GM19467 (cell line): ENCODE measurements around the gene FNTB.
"Not testable (repeated sequence)": the region's sequence is repeated elsewhere in the genome, so short reads cannot be mapped to it uniquely, and the experiment has no call there.

Experiments
- ATAC-seq: cut with Tn5 transposase; IDR thresholded peaks from one replicate; pipeline ENCODE4 v1.9.1; 2021; ENCODE audit warnings: mild to moderate bottlenecking, moderate library complexity; ENCODE audit not compliant: unreplicated experiment

FNTB gene

GRCh38 chr14:65010211-65010931, 23.7 kb downstream of the FNTB start:
- ATAC-seq = no peak

GRCh38 chr14:65011538-65011937, 24.8 kb downstream of the FNTB start:
- no peak for ATAC-seq

DNA sequence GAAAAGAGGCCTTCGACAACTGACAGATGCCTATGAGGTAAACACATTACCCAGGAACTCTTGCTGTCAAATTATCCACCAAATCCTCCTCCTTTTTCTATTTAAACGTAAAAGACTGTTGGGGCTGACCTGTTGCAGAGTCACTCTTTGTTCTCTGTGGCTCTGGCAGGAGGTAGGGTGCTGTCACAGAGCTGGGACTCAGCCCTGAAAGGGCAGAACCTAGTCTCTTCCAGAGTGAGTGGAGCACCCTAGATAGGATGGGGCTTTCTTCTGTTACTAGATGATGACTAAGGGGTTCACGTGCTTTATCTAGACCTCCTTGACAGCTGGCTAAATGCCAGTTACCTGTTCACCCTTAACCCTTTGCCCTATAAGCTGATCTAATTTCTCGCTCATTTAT, 25.7 kb downstream of the FNTB start:
- ATAC-seq = no peak

- no peak for ATAC-seq
These were observed 28.7 kb downstream of the FNTB start for GRCh38 chr14:65015391-65015790.

DNA sequence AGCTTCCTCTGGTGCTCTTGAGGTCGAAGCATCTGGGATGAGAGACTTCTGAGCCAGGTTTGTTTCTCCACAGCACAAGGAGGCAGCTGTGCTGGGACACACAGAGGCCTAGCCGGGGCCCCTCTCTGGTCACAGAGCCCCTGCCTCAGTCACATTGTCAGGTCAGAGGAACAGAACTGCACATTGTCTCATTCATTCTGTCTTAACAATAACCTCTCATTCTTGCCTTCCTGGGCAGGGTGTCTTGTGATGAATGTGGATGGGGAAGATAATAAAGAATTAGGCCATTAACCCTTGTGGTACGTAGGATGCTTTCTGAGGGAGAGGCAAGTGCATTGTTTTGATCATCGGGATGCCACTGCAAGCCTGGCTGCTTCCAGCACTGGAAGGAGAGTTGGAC, 29.8 kb downstream of the FNTB start:
- no peak for ATAC-seq

GRCh38 chr14:65019944-65020566, 33.4 kb downstream of the FNTB start:
- ATAC-seq = no peak

- no peak for ATAC-seq
These were observed 38.3 kb downstream of the FNTB start for GRCh38 chr14:65024957-65025356.

DNA sequence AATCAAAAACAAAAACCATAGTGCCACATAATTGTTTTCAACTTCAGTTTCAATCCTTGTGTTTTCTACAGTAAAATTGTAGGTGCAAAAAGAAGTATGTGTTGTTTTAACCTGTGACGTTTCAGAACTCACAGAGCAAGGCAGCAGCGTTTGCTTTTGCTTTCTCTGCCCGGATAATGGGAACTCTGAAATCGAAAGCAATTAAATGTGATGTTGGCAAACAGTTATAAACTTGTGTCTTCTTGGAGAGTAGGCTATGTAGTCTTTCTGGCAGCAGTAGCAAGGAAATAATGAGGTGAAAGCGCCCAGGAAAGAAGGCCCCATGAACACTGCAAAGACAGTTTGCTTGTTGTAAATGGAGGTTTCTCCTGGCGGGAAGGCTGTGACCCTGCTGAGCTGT, 39.1 kb downstream of the FNTB start:
- ATAC-seq = no peak

DNA sequence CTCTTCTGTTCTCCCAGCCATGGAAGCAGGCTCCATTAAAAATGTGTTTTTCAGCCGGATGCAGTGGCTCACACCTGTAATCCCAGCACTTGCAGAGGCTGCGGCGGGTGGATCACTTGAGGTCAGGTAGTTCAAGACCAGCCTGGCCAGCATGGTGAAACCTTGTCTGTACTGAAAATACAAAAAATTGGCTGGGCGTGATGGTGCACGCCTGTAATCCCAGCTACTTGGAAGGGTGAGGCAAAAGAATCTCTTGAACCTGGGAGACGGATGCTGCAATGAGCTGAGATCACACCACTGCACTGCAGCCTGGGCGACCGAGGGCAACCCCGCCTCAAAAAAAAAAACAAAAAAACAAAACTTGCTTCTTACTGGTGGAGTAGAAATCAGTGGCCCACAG, 39.8 kb downstream of the FNTB start:
- ATAC-seq = no peak

DNA sequence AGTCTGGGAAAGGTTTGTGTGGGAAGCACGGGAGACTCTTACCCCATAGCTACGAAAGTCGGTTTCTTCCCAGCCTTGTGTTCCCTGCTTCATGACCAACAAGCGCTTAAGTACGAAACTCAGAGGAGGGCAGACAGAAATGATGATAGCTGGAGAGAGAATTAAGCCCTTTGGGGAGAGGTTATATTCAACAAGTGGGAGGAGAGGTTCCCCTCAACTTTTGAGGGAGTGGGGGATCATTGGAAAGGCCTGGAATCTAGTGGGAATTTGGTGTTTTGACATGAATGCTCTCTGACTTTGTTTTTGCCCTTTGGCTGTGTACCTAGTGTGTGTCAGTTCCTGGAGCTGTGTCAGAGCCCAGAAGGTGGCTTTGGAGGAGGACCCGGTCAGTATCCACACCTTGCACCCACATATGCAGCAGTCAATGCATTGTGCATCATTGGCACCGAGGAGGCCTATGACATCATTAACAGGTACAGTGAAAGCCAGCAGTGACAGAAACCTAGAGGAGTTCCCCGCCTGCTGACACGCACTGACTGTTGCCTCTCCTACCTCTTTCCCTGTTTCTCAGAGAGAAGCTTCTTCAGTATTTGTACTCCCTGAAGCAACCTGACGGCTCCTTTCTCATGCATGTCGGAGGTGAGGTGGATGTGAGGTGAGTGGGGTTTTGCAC, 40.6 kb downstream of the FNTB start:
- ATAC-seq = no peak

DNA sequence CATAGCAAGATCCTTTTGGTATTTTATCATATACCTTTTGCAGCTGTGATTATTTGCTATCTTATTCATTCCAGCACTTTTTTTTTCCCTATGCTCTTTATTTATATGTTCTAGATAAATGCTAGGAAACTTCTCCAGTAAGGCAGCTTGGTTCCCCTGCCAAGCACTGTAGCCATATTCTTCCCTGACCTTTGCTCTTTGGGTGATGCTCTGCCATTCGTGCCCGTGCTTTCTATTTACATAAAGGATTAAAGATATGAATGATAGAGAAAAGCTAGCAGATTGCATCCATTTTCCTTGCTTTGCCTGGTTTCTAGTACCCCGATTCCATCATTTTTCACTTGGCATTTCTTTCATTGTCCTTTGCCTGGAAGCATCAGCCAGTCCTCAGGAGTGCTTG, 42.2 kb downstream of the FNTB start:
- ATAC-seq = no peak

GRCh38 chr14:65031321-65031720, 44.6 kb downstream of the FNTB start:
- not testable (repeated sequence) for ATAC-seq

DNA sequence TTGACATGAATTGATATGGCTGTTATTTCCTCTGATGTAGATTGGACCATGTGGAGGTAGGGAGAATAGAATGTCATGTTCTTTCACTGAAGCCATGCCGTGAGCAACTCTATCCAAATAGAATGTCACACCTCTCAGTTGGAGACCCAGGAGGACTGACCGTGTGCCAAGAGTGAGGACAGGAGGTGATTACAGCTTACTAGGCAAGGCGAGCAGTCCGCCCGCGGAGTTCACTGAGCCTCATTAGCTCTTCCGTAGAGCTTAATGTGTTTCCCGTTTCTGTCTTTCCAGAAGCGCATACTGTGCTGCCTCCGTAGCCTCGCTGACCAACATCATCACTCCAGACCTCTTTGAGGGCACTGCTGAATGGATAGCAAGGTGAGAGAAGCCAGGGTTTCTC, 45.6 kb downstream of the FNTB start:
- ATAC-seq = no peak

DNA sequence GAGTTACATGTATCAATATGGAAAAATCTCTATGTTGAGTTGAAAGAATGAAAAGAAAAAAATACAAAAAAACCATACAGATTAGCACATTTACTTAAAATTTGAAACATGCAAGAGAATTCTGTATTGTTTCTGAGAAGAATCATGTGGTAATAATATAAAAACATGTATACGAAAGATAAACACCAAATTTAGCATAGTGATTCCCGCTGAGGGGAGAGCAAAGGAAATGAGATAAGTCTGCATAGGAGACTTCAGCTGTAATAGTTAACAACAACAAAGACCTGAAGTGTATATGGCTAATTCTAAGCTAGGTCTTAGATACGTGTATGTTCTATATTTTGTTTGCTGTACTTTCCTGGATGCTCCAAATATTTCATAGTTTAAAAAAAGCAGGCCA, 46.5 kb downstream of the FNTB start:
- ATAC-seq = no peak

DNA sequence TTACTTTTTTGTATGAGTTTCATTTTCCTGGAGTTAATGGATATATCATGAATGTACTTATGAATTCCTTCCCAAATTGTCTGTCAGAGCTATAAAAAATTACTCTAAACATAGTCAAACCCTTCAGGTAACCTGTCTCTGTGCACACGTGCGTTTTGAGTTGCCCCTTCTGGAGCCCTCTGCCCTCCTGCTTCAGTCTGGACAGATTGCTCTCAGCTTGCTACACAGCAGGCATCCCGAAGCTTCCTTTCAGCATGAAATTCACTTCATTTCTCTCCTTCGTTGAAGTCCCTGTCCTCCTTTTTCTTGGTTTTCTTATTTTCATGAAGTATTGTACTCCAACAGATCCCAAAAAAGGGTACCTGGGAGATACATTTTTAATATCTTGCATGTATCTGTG, 47.3 kb downstream of the FNTB start:
- ATAC-seq = no peak

- ATAC-seq = no peak
These were observed 48.4 kb downstream of the FNTB start for GRCh38 chr14:65035049-65035448.

DNA sequence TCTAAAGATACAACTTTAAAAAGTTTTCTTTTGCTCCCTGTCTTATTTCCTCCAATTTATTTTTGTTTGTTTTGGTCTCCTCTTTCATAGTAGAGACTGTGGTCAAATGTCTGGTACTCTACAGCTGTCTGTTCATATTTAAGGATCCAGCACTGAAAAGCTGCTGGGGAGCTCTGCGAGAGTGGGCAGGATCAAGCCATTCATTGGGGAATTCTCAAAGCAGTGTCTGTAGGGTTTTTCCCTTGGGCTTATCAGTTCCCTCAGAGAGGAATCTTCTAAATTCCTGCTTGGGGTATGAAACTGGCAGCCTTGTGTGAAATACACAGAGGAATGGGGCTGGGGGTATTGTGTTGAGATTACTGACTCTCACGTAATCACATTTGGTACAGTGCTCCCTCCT, 52.3 kb downstream of the FNTB start:
- no peak for ATAC-seq

GRCh38 chr14:65040666-65041433, 54.2 kb downstream of the FNTB start:
- no peak for ATAC-seq

- no peak for ATAC-seq
These were observed 54.8 kb downstream of the FNTB start for GRCh38 chr14:65041434-65041915.

DNA sequence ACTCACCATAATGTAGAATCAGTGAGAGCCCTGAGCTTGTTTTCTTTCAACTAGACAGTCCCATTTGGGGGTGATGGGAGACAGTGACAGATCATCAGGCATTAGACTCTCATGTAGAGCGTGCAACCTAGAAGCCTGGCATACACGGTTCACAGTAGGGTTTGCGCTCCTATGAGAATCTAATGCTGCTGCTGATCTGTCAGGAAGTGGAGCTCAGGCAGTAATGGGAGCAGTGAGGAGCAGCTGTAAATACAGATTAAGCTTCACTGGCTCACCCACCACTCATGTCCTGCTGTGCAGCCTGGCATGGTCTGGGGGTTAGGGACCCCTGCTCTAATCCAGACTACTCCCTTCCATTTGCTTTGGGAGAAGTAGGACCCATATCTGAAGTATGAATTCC, 55.6 kb downstream of the FNTB start:
- no peak for ATAC-seq

- ATAC-seq = no peak
These were observed 56.2 kb downstream of the FNTB start for GRCh38 chr14:65042731-65043372.
